Thyroid gland (tissue), 4 donors: ENCODE data around the gene TEX44. TPM values are rescaled to one million over a fixed set of nuclear protein-coding genes. Genes with fewer than 3 reads are reported as not detected.
A peak's percentile ranks its signal among the peaks of the same experiment; 100 is the strongest.

Experiments used
- DNase-seq, 2 donors: peaks; one replicate each; pipeline ENCODE4 v3.0.0-alpha.2; 2019
- H3K27ac ChIP-seq, 3 donors: fragments of 200-600 bp; sonication (generic); 1 replicate in 2 of 3; 2 replicates in 1 of 3; pipeline ENCODE4 v1.5.1; 2016 to 2019; ENCODE audit warnings: mild to moderate bottlenecking in 1 of 3, moderate library complexity in 1 of 3
- H3K27me3 ChIP-seq: fragments of 200-600 bp; sonication (generic); one replicate; pipeline ENCODE4 v1.5.1; 2019
- H3K36me3 ChIP-seq, 2 donors: fragments of 200-600 bp; sonication (generic); one replicate each; pipeline ENCODE4 v1.5.1; 2016 to 2019
- H3K4me1 ChIP-seq, 2 donors: fragments of 200-600 bp; sonication (generic); one replicate each; pipeline ENCODE4 v1.5.1; 2017 to 2019
- H3K4me3 ChIP-seq, 3 donors: fragments of 200-600 bp; sonication (generic); replicated peaks in 1 of 3; 1 replicate in 2 of 3; 2 replicates in 1 of 3; pipeline ENCODE4 v1.5.1; 2016; ENCODE audit warnings: mild to moderate bottlenecking in 1 of 3
- H3K9me3 ChIP-seq: fragments of 200-600 bp; sonication (generic); one replicate; pipeline ENCODE4 v1.5.1; 2017
- CTCF ChIP-seq, 6 experiments: fragments of 200-600 bp in 3 of 6; fragments of 450-650 bp in 3 of 6; sonication (generic) in 3 of 6; IDR thresholded peaks; one replicate each; pipeline ENCODE4 v1.5.1; 2016 to 2019; ENCODE audit warnings: antibody characterized with exemption in 6 of 6, mild to moderate bottlenecking in 2 of 6, inconsistent platforms in 1 of 6, moderate library complexity in 1 of 6
- POLR2A ChIP-seq, 2 donors: fragments of 450-650 bp; IDR thresholded peaks; one replicate each; pipeline ENCODE4 v1.6.1; 2017; ENCODE audit warnings: antibody characterized with exemption in 2 of 2, mild to moderate bottlenecking in 2 of 2, moderate library complexity in 1 of 2
- WGBS, 2 donors: methylation state at CpG; one replicate each; pipeline ENCODE4 v1.1.5; 2017; 5-methylcytosine and 5-hydroxymethylcytosine counted together
- intact Hi-C: fragments of 100-400 bp; cut with DNase I; formaldehyde crosslinking; loops from one replicate; pipeline ENCODE4 v1.15.1; 2023
- total RNA-seq, 4 donors: library from RNA; depleted of rRNA; stranded (reverse); fragments of >200 nt; gene quantifications; one replicate each; pipeline ENCODE4 v1.2.3, GENCODE V29; 2016

Gene TEX44
- total RNA-seq, 4 donors from 2014 or later: 0.54 TPM; not detected in 3

- Histone ChIP-seq H3K36me3 (no peaks in the 10 kb centered on the region), H3K4me1 (peaks cover 0 to 4% of the 10 kb centered on the region in 2 donors), H3K9me3 (no peaks in the 10 kb centered on the region), H3K27me3 (no peaks in the 10 kb centered on the region), H3K4me3 (no peak overlapping the region), H3K27ac (no peak overlapping the region)
- TF ChIP-seq CTCF (IDR thresholded peaks at IDR 0.05): no peak
- no peak for TF ChIP-seq POLR2A (IDR thresholded peaks at IDR 0.05)
- DNase-seq: no peak
- 82 to 85% methylated on average over 3 to 5 of the region's 7 CpGs for WGBS, 2 donors
- intact Hi-C loops: loop anchor here (5.0 kb wide), 1 partner anchor 75 kb away; no protein-coding TSS in a partner anchor
Measured at GRCh38 chr2:231556981-231557380, 35.7 kb upstream of the TEX44 start.

GRCh38 chr2:231557571-231558217 is 35.0 kb upstream of the TEX44 start:
- H3K27ac ChIP-seq: no peak overlapping the region

GRCh38 chr2:231563378-231563961 is 29.2 kb upstream of the TEX44 start:
- TF ChIP-seq POLR2A (IDR thresholded peaks at IDR 0.05) (no peak), CTCF (IDR thresholded peaks at IDR 0.05) (peak in 5 of 6 experiments; percentile 16 to 59 (median 37))
- Histone ChIP-seq H3K9me3 (no peaks in the 10 kb centered on the region), H3K4me3 (no peak overlapping the region), H3K4me1 (no peaks in the 10 kb centered on the region), H3K27ac (no peak overlapping the region), H3K27me3 (no peaks in the 10 kb centered on the region), H3K36me3 (no peaks in the 10 kb centered on the region)
- DNase-seq: peak; percentile 35 to 48
- intact Hi-C loops: no loop called here
- 8 to 23% methylated on average over 3 of the region's 3 CpGs for WGBS, 2 donors

More at GRCh38 chr2:231557571-231558217, 35.0 kb upstream of the TEX44 start:
- WGBS, 2 donors: 39 to 67% methylated on average over 7 to 10 of the region's 11 CpGs
- DNase-seq: peak; percentile 54 to 59
- intact Hi-C loops: loop anchor here (5.0 kb wide), 1 partner anchor 75 kb away; no protein-coding TSS in a partner anchor
- no peaks in the 10 kb centered on the region for H3K27me3 ChIP-seq
- no peak overlapping the region for H3K4me3 ChIP-seq
- no peaks in the 10 kb centered on the region for H3K9me3 ChIP-seq
- peaks cover 0 to 4% of the 10 kb centered on the region in 2 donors for H3K4me1 ChIP-seq
- no peak for TF ChIP-seq POLR2A (IDR thresholded peaks at IDR 0.05)
- TF ChIP-seq CTCF (IDR thresholded peaks at IDR 0.05): peak in 5 of 6 experiments; percentile 31 to 75 (median 66)
- H3K36me3 ChIP-seq: no peaks in the 10 kb centered on the region

- H3K36me3 ChIP-seq: no peaks in the 10 kb centered on the region
- no peak overlapping the region for H3K4me3 ChIP-seq
- H3K27me3 ChIP-seq: no peaks in the 10 kb centered on the region
- 75 to 87% methylated on average over 4 of the region's 4 CpGs for WGBS, 2 donors
- no peaks in the 10 kb centered on the region for H3K4me1 ChIP-seq
- TF ChIP-seq POLR2A (IDR thresholded peaks at IDR 0.05) (no peak), CTCF (IDR thresholded peaks at IDR 0.05) (no peak)
- DNase-seq: no peak
- H3K9me3 ChIP-seq: no peaks in the 10 kb centered on the region
- H3K27ac ChIP-seq: no peak overlapping the region
- intact Hi-C loops: loop anchor here (5.0 kb wide), 1 partner anchor 36 kb away; no protein-coding TSS in a partner anchor
Measured at GRCh38 chr2:231565887-231566594, 26.6 kb upstream of the TEX44 start.
